Stimulated activated CD8-positive, alpha-beta memory T cell treated with anti-CD3 and anti-CD28 coated beads, Interleukin-12 subunit alpha, Interleukin-12 subunit beta, amount 100 ng/mL, for 24 hours (primary cell): ENCODE data around the gene SLC49A3.

Source experiments
- DNase-seq: peaks from one replicate; pipeline ENCODE4 v3.0.0-alpha.2; 2020; ENCODE audit errors: extremely low read depth

SLC49A3 gene

DNA sequence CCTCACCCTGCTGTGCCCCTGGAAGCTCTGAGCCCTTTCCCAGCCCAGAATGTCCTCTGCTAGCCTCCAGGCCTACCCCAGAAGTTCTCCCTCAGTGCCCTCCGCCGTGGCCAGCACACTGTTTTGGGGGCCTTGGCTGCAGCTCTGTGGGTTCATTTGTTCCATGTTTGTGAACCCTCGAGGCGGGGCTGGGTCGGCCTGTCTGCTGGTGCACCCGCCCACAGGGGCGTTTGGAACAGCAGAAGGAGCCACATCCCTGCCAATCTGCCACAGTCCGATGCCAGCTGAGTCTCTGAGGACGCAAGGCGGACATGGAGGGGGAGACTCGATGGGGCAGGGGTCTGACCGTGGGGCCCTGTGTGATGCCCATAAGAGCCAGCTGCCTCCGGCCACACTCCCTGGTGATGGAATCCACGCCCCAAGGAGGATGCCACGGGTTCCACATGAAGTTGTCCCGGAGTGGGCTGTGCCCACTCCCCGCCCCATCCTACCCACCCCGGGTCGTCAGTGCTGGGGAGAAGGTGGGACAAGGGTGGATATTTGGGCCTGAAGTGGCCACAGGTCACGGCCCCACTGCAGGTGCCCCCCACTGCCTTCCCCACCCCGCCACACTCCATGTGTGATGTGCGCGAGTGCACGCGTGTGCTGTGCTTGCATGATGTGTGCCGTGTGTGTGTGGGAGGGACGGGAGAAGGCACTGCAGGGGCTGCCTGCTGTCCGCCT is 22.0 kb downstream of the SLC49A3 start:
- no peak for DNase-seq

DNA sequence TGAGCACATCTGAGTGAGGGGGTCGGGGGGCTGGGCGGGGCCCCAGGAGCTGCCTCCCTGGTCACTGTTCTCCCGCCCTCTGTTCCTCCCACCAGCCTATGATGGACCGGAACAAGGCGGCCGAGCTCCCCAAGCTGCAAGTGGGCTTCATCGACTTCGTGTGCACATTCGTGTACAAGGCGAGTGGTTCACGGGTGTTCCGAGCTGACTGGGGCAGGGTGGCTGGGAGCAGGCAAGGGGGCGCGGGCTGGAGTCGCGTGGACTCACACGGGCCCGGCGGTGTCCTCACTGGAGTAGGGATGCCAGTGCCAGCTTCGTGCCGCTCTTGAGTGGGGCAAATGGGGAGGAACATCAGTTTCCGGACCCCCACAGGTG is 22.5 kb downstream of the SLC49A3 start:
- DNase-seq, result no peak

DNA sequence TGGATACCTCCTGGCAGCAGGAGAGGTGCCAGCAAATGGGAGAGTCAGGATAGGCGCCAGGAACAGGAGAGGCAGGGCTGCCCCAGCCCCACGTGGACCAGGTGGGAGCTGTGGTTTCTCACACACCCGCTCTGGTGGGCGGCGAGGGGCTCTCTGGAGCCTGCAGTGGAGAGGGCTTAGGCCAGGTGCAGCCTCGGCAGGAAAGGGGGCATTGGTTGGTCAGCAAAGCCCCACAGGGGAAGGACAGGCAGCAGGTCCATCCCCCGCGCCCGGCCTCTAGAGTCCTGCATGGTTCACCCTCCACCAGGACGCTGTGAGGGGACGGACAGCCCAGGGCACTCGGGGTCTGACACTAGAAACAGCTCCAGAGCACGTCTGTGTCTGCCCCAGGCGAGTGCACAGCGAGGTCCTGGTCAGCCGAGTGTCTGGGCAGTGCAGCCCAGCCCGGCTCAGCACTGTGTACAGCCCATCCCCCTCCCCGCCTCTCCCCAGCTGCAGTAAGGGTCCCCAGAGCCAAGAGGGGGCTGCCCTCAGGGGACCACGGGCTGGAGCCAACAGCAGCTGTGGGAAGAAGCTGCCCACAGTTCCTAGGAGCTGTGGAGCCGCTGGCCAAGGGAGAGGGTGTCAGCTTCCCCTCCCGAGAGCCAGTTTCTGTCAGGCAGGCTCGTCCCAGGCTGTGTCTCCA is 23.1 kb downstream of the SLC49A3 start:
- no peak for DNase-seq

DNA sequence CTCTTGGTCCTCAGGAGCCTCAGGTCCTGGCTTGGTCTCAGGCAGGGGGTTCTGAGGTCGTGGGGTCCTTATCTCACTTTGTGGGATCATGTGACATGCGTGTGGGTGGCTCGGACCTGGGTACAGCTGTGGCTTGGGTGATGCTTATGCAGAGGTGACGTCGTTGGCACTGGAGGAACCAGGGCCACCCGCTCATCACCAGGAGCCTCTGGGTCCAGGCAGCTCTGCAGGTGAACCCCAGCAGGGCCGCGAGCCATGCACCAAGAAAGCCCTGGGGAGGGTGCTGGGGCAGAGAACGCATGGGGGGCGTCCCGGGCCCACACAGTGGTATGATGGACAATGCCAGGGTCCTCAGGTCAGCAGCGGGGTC is 23.6 kb downstream of the SLC49A3 start:
- DNase-seq, result no peak

DNA sequence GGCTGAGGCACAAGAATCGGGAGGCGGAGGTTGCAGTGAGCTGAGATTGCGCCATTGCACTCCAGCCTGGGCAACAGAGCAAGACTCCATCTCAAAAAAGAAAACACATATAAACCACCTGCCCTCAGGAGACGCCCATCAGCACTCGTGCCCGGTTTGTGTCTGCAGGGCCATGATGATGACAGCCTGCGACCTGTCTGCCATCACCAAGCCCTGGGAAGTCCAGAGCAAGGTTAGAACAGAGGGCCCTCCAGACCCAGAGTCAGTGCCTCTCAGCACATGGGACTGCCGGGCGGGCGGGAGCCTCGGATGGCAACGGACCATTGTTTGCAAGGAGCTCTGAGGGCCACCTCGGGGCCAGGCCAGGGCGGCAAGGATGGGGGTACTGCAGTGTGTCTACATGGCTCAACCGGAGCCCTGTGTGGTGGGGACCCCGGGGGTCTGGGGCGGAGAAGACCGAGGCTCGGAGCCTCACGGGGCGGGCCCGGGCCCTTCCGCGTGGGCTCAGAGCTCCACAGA is 24.2 kb downstream of the SLC49A3 start:
- DNase-seq, result no peak

DNA sequence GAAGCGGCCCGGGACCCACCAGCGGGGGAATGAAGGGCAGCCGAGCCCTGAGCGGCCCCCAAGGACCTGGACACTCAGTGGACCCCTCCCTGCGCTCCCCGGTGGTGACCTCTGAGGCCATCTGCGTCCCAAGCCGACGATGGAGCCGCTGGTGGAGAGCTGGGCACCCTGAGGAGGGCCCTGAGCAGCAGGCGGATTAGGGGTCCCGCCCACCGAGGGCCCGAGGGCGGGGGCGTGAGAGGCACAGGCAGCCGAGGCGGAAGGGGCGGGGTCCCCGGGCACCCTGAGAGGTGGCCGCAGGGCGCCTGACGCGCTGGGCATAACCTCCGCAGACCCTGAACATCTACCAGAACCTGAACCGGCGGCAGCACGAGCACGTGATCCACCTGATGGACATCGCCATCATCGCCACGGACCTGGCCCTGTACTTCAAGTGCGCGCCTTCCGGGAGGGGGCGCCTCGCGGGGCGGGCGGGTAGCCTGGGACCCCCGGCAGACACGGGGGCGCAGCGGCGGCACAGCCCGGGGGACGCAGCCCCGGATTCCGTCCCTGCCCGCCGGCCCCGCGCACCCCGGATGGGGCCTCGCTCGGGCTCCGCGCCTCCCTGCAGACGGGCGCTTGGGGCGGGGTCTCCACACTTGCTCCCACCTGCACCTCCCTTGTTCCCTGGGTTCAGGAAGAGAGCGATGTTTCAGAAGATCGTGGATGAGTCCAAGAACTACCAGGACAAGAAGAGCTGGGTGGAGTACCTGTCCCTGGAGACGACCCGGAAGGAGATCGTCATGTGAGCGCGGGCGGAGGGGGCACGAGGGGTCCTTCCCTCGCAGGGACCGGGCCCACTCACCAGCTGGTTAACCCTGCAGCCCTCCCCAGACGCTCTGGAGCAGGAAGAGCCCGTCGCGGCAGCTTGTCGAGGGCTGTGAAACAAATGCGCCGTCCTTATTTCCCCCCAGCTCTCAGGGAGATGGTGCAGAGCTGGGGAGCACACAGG is 25.2 kb downstream of the SLC49A3 start:
- peak; percentile 58 for DNase-seq

DNA sequence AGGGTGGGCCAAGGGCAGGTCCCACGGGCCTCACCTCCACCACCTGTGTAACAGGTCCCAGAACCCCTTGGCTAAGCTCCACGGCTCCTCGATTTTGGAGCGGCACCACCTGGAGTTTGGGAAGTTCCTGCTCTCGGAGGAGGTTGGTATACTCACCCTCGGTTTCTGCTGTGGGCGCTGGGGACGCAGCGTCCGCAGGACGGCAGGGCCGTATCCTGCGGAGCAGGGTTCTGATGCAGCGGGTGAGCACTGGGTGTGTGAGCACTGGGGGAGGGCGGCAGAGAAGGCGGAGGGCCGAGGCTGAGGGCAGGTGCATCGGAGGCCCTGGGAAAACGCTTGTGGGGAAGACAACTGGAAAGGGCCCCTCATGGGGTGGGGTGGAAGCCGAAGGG is 25.9 kb downstream of the SLC49A3 start:
- DNase-seq, result no peak

DNA sequence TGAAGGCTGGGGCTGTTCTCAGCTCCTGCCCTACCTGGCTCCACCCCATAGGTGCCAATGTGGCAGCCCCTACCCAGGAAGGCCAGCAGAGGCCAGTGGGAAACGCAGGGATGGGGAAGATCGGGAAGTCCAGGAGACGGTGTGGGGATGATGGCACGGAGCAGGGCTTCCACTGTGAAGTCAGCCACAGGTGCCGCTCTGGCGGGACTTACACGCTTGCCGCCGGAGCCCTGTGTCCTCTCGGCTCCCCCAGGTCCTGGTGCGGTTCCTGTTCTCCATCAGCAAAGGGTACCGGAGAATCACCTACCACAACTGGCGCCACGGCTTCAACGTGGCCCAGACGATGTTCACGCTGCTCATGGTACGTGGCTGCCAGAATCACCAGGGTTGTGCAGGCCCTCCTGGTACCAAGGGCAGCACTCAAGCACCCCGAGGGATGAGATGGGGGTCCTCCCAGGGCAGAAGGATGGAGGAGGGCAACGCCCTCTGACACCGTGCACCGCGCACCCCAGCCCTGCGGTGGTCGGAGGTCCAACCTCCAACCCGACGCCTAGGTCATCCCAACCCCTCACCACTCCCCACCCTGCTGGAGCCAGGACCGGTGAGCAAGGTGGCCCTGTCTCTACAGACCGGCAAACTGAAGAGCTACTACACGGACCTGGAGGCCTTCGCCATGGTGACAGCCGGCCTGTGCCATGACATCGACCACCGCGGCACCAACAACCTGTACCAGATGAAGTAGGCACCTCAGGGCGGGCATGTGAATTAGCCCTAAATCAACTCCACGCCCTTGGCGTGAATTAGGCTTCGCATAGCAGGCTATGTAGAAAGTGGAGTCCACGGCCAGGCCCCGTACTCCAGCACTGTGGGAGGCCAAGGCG is 26.8 kb downstream of the SLC49A3 start:
- DNase-seq, result no peak

DNA sequence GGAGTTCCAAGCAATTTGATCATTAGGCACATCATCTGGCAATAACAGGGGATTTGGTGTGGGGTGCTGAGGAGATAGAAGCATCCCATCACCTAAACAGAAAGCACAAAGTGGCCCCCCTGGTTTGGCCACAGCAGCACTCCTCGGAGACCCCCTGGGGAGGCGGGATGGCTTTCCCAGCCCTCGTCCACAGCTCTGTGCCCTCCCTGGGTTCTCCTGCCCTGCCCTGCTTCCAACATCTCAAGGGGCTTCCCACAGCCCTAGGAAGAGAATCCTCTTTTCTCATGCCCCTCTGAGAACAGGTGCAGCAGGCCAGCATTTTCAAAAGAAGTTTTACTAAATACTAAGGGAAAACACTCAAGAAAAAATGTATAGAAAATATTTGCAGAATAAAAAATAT is 27.7 kb downstream of the SLC49A3 start:
- DNase-seq, result no peak

DNA sequence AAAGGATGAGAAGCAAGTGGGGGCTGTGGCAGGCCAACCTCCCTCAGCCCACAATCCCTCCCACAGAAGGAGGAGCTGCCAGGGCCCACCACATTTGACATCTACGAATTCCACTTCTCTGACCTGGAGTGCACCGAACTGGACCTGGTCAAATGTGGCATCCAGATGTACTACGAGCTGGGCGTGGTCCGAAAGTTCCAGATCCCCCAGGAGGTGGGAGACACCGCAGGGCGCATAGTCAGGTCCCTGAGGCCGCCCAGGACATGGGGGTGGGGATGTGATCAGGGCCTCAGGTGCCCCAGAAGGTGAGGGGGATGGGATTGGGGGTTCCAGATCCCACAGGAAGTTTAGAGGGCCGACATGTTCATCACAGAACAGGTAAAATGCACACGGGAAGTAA is 28.6 kb downstream of the SLC49A3 start:
- DNase-seq, result no peak

DNA sequence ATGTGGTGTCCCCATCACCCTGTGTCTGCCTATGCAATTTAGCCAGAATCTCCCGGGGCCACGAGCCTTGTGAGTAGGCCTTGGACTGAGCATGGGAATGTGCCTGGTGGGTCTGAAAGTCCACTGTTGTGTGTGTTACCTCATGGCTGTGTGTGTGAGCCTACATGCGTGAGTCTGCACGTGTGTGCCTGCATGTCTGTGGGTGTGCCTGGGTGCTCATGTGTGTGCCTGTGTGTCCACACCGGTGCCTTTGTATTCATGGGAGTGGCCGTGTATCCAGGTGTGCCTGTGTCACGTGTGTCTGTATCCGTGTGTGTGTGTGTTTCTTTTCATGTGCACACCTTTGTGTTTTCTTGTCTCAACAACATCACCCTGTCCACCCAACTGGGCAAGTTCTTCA is 29.1 kb downstream of the SLC49A3 start:
- no peak for DNase-seq

DNA sequence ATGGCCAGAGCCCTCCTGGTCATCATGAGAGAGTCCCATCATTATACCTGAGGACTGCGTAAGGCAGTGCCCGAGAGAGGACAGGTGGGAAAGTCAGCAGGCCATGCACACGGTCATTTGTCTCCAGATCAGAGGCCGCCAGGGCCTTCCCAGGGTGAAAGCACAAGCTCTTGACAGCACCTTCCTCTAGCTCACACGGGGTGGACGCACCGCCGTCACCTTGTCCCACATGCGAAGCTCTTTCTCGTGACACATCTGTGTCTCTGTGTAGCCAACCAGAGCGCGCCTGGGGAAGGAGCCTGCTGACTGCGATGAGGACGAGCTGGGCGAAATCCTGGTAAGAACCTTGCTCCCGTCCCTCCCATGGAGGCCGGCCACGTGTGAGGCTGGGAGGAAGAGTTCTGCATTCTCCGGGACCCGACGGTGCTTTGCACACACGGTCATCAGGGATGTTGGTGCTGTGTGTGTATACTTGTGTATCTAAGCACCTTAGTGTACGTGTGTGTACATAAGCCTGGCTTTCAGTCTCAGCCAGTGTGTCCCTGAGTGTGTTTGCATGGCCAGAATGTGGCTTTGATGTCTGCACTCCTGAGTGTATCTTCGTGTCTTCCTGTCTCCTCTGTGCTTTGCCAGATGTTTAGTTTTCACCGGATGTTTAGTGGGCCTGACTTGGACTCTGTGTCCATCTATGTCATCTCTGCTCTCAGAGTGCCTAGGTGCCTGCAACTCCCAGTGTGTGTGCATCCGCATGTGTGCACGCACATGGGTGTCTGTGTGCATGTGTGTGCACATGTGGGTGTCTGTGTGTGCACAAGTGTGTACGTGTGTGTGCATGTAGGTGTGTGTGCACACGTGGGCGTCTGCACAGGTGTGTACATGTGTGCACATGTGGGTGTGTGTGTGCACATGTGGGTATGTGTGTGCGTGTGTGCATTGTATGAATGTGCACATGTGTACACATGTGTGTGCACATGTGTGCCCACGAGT is 30.0 kb downstream of the SLC49A3 start:
- no peak for DNase-seq

DNA sequence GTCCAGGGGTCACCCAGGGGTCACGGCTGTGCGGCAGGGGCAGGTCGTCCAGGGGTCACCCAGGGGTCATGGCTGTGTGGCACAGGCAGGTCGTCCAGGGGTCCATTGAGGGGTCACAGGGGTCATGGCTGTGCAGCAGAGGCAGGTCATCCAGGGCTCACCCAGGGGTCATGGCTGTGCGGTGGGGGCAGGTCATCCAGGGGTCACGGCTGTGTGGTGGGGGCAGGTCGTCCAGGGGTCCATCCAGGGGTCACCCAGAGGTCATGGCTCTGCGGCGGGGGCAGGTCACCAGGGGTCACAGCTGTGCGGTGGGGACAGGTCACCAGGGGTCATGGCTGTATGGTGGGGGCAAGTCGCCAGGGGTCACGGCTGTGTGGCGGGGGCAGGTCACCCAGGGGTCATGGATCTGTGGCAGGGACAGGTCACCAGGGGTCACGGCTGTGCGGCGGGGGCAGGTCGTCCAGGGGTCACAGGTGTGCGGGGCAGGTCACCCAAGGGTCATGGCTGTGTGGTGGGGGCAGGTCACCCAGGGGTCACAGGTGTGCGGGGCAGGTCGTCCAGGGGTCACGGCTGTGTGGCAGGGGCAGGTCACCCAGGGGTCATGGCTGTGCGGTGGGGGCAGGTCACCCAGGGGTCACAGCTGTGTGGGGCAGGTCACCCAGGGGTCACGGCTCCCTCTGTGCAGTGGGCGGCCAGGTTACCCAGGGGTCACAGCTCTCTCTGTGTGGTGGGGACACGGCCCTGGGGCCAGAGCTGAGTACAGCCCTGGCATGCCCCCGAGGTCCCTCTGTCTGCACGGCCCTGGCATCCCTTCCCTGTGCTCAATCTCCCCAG is 30.9 kb downstream of the SLC49A3 start:
- no peak for DNase-seq

DNA sequence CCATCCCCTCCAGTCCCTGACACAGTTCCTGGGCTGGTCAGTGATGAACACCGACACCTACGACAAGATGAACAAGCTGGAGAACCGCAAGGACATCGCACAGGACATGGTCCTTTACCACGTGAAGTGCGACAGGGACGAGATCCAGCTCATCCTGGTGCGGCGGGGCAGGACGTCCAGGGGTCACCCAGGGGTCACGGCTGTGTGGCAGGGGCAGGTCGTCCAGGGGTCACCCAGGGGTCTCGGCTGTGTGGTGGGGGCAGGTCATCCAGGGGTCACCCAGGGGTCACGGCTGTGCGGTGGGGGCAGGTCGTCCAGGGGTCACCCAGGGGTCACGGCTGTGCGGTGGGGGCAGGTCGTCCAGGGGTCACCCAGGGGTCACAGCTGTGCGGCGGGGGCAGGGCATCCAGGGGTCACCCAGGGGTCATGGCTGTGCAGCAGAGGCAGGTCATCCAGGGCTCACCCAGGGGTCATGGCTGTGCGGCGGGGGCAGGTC is 31.6 kb downstream of the SLC49A3 start:
- DNase-seq, result no peak

DNA sequence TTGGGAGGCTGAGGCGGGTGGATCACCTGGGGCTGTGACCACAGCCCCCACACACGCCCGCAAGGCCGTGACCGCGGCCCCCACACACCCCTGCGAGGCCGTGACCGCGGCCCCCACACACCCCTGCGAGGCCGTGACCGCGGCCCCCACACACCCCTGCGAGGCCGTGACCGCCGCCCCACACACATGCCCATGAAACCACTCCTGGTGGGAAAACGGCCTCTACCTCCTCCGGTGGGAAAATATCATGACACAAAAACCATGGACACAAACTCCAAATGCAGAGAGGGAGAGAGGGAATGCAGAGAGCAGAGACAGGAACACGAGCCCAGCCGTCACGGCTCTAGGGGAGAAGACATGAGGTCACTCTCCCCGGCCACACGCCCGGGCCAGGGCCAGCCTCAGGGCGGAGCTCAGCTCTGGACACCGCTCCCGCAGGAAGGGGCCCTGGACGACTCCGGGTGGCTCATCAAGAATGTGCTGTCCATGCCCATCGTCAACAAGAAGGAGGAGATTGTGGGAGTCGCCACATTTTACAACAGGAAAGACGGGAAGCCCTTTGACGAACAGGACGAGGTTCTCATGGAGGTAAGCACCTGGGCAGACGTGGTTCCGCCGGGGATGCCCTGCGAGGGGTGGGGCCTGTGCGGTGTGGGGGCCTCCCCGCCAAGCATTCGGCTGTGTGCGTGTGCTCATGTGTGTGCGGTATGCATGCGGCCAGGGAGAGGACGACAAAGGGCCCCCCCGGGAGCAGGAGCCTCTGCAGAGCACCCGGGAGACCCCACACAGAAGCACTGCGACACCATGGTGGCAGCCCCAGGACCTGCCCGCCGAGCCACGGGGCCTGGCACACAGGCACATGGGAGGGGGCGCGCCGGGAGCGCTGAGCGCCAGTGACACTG is 32.3 kb downstream of the SLC49A3 start:
- DNase-seq, result no peak

DNA sequence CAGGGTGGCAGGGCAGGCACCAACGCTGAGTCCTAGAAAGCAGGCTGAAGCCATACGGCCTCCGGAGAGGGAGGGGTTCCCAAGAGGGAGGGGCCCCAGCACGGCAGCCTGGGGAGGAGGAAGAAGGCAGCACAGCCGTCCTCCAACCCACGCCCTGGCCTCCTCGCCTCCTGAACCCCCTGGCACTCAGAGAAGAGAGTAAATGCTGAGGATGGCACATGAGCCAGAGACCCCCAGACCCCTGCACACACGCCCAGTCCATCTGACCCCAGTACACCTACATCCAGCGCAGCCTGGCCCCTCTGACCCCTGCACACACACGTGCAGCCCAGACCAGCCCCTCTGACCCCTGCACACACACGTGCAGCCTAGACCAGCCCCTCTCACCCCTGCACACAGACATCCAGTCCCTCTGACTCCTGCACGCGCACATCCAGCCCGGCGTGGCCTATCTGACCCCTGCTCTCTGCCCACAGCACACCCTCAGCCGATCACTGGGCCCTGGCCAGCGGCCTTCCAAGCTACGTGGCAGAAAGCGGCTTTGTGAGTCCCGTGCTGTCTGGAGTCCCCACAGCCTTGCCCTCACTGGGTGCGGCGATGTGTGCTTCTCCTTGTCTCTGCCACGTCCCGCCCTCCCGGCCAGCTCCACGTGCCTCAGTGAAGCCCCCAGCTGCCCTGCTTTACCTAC is 33.3 kb downstream of the SLC49A3 start:
- no peak for DNase-seq

DNA sequence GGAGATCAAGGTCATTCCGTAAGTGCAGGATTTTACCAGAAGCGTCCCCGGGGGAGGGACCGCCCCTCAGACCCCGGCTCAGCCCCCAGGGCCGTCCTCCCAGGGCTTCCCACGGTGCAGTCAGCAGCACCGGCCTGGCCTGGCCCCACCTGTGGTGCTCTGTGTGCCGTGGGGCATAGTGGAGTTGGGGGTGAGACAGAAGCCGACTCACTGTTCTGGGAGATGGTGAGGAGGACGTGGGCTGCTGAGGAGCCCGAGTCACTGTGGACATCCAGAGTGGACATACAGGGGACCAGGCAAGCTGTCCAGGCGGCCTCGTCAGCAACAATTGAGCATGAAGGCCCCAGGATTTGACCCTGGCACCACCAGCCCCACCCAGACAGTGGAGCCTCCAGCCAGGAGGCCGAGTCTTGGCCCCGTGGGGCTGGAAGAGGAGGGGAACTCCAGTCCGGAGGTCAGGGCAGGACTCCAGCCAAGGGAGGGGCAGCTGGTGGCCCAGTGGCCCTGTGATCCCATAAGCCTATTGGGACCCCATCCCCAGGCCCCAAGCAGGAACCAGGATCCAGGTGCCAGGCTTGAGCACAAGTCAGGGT is 34.0 kb downstream of the SLC49A3 start:
- DNase-seq, result no peak
